Stimulated activated CD4-positive, alpha-beta T cell treated with anti-CD3 and anti-CD28 coated beads, Interleukin-4, amount 100 ng/mL, for 48 hours (primary cell): ENCODE results near the gene CA10.

Source experiments
- DNase-seq, 2 donors: peaks; one replicate each; pipeline ENCODE4 v3.0.0-alpha.2; 2020; ENCODE audit warnings: low read depth in 2 of 2

CA10 gene

DNA sequence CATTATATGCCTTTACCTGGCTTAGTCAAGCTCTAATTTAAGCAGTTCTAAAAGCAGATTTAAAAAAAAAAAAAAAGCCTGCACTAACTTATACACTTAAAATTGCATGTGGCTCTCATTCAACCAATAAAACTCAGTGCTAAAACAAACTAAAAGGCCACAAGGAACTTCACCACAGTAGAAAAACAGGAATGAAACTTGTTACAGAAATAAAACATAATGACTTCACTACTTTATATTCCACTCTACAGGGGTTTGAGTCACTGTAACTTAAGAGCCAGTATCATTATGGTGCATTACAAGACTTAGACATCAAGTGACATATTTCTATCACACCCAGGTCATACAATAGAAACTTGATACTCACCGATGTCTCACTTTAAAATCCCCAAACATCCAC is 11.1 kb downstream of the CA10 start:
- no peak for DNase-seq

DNA sequence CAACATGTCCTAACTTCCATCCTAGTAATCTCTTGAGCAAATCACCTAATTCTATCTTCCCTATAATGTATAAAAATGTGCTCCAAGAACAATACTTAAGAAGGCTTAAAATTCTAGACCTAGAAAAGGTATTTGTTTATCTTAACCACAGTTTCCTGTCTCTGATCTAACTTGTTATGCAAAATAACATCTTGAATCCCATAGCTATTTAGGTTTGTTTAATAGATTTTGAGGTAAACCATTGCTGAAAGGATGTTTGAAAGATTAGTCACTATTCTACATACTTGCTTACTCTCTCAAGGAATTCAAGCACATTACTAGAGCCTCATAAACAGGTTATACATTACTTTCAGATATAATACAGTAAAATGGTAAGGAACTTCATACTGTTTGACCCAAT is 13.0 kb downstream of the CA10 start:
- no peak for DNase-seq

DNA sequence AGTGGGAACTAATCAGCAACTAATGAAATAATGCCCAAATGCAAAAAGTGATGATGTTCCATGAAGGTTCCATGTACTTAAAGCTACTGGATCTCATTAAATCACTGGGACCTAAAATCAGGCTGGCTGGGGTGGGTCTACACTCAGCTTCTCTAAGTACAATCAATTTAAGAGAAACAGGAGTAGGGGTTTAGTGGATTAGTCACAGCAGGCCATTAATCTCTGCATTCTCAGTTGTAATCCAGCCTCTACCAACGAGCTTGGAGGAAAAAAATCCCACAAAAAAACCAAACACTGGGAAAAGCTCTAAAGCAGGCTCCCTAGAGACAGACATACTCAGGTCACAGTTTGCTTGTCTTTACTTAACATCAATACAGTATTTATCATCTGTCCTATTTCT is 15.0 kb downstream of the CA10 start:
- DNase-seq, result no peak

DNA sequence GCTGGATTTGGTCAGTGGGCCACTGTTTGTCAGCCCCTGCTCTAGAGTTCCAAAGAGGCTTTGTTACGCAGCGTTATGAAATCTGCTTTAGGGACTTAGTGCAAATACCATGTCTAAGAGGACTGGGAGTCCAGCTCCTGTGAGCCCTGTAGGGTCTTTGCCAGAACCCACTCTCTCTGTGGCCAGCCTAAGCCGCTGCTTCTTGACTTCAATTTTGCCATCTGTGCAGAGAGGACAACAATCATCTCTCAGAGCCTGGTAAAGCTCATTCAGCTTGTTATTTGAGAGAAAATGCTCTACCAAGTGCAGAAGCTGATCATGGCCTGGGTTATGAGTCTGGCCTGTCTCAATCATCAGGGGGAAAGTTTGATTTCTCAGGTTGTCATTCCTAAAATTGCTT is 17.9 kb downstream of the CA10 start:
- no peak for DNase-seq

DNA sequence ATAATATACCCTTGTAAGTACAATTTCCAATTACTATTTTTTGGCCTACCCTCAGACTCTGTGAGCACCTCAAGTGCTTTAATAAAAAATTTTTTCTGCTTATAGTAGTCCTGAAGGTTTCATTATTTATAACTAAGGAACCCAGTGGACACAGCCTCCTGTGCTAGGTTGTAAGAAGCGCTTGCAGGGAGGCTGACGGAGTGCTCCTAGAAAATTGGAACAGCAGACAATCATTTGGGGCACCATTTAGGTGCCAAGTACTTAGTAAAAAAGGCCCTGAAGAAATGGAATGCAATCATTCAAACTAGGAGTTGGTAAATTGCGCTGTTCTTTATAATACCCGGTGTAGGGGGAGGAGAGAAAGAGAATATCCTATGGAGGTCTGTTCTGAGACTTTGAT is 19.8 kb downstream of the CA10 start:
- DNase-seq, result no peak

GRCh38 chr17:52138350-52138749 is 20.2 kb downstream of the CA10 start:
- no peak for DNase-seq

GRCh38 chr17:52136166-52136565 is 22.3 kb downstream of the CA10 start:
- DNase-seq, result no peak

GRCh38 chr17:52134641-52135040 is 23.9 kb downstream of the CA10 start:
- no peak for DNase-seq

GRCh38 chr17:52128721-52129120 is 29.8 kb downstream of the CA10 start:
- DNase-seq, result no peak

- no peak for DNase-seq
These were observed 33.5 kb downstream of the CA10 start for GRCh38 chr17:52124993-52125392.

DNA sequence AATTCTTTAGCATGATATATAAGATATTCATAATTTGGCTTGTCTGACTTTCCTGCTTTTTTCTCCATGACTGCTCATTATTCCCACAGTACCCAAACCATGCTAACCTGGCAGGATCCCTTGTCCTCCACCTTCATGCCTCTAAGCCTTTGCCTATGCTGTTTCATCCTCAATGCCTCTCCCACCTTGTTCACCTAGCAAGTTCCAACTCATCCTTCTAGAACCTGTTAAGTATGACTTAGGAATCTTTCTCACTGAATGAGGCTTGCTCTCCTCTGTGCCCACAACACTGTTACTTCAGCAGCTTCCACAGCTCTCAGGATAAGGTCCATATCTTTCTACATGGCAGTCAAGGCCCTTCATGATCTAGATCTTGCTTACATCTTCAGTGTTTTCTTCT is 34.0 kb downstream of the CA10 start:
- no peak for DNase-seq

- DNase-seq, result no peak
These were observed 38.0 kb downstream of the CA10 start for GRCh38 chr17:52120465-52120864.

GRCh38 chr17:52110923-52111581 is 47.5 kb downstream of the CA10 start:
- no peak for DNase-seq

- DNase-seq, result peak; percentile 11 to 23
These were observed 51.8 kb downstream of the CA10 start for GRCh38 chr17:52106638-52107261.

DNA sequence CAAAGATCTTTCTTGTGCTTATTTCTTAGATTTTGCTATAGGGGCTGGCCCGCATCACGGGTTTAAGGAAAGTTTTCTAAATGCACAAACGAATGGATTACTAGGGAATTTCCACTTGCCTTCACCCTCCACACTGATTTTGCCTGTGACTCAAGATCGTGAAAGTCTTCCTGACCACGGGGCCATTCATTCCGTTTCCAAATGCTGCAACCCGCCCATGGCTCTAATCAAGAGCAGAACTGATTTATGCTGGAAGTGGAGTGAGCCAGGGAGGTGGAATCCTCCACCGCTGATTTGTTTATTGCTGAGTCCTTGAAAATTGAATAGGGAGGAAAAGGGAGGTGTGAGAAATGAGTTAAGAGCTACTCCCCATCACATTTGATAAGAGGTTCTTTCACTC is 52.4 kb downstream of the CA10 start:
- DNase-seq, result no peak

DNA sequence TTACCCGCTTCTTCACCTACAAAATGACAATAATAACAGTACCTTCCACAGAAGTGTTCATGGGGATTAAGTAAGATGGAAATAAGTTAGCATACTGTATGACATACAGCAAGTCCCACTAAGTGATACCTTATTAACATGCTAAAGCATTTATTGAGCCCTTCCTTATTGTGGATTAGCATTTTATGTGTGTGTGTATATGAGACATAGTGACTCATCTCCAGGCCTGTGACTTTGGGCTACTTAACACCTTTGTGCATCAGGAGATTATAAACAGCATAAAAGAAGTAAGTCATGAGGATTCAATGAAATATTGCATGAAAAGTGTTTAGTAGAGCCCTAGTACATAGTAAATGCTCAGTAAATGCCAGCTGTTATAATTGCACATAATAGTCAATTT is 52.9 kb downstream of the CA10 start:
- DNase-seq, result no peak

DNA sequence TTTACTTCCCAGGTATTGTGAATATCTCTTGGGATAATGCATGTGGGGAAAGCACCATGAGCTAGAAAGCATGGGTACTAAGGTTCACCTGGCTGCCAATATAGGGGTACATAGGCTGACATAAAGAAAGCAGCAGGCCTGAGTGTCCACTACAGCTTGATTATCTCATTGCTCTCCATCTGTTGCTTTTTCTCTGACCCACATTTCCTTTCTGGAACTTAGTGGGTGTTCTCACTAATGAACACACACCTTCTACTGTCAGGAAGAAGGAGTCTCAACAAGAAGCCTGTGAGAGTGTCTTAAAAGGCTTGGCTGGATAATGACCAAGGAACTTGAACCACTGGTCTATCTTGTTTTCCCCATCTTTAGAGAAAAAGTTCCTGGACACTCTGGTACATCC is 62.5 kb downstream of the CA10 start:
- DNase-seq, result no peak

- no peak for DNase-seq
These were observed 74.3 kb downstream of the CA10 start for GRCh38 chr17:52084176-52084575.

DNA sequence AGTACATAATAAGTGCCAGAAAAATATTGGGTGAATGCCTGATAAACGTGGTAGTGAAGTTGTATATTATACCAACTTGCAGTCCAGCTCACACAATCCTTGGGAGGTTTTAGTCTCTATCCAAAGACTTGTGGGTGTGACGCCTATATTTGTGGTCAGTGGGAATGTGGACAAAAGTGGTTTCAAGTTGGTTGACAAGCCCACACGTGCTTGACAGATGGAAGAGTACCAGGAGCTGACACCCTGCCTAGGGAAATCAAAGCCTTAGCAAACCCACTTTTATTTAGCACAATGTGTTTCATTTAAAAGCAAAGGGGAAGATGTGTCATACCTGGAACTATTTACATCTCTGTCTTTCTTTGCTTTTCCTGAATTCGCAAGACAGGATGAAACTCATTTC is 79.0 kb downstream of the CA10 start:
- no peak for DNase-seq

GRCh38 chr17:52071712-52072111 is 86.8 kb downstream of the CA10 start:
- DNase-seq, result no peak

GRCh38 chr17:52064791-52065211 is 93.7 kb downstream of the CA10 start:
- DNase-seq, result no peak

DNA sequence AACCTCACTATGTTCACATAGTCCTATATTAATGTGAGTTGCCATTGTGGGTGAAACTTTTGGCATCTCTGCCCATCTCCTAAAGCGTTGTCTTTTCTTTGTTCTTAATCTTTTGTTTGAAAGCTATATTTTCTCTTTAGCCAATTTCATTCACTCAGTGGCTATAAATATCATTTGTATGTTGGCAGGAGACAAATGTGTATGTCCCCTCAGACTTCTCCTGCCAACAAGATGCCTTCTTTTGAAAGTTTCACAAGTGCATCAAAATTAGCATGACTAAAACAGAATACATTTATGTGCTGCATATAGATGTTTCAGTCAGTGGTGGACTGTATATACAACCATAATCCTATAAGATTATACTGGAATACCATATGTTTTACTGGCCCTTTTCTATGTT is 109.0 kb downstream of the CA10 start:
- no peak for DNase-seq

- DNase-seq, result no peak
These were observed 109.5 kb downstream of the CA10 start for GRCh38 chr17:52049051-52049450.
